HG03097 (cell line): Measurements from ENCODE around the gene ITK.
"Not testable (repeated sequence)": the region's sequence is repeated elsewhere in the genome, so short reads cannot be mapped to it uniquely, and the experiment has no call there.

Source experiments
- ATAC-seq: cut with Tn5 transposase; IDR thresholded peaks from one replicate; pipeline ENCODE4 v1.9.1; 2021; ENCODE audit not compliant: unreplicated experiment, low FRiP score

Gene ITK

GRCh38 chr5:157244704-157245103, 64.1 kb downstream of the ITK start:
- ATAC-seq = not testable (repeated sequence)

GRCh38 chr5:157245476-157245875, 64.8 kb downstream of the ITK start:
- no peak for ATAC-seq

GRCh38 chr5:157245886-157246285, 65.2 kb downstream of the ITK start:
- ATAC-seq = no peak

- no peak for ATAC-seq
These were observed 66.6 kb downstream of the ITK start for GRCh38 chr5:157247267-157247666.

- no peak for ATAC-seq
These were observed 68.3 kb downstream of the ITK start for GRCh38 chr5:157248821-157249470.

GRCh38 chr5:157252711-157253465, 72.2 kb downstream of the ITK start:
- ATAC-seq = peak; percentile 90

GRCh38 chr5:157253547-157253946, 72.9 kb downstream of the ITK start:
- ATAC-seq = peak; percentile 44

GRCh38 chr5:157258450-157258849, 77.8 kb downstream of the ITK start:
- ATAC-seq = no peak

GRCh38 chr5:157259699-157260098, 79.1 kb downstream of the ITK start:
- no peak for ATAC-seq

- no peak for ATAC-seq
These were observed 83.0 kb downstream of the ITK start for GRCh38 chr5:157263496-157264090.

GRCh38 chr5:157265714-157266285, 85.2 kb downstream of the ITK start, which contains the start of gene CYFIP2:
CYFIP2 (plus strand) TSS chr5:157266123; CDS start chr5:157285362, 19,239 bp downstream.
- peak; percentile 82 for ATAC-seq

GRCh38 chr5:157266286-157267007, 85.8 kb downstream of the ITK start:
- peak; percentile 37 for ATAC-seq

- ATAC-seq = no peak
These were observed 86.4 kb downstream of the ITK start for GRCh38 chr5:157267025-157267424.

- ATAC-seq = no peak
These were observed 87.3 kb downstream of the ITK start for GRCh38 chr5:157267761-157268480.

GRCh38 chr5:157269165-157269671, 88.6 kb downstream of the ITK start:
- no peak for ATAC-seq

GRCh38 chr5:157269761-157270272, 89.2 kb downstream of the ITK start:
- no peak for ATAC-seq

GRCh38 chr5:157270771-157271170, 90.1 kb downstream of the ITK start:
- no peak for ATAC-seq

GRCh38 chr5:157271740-157272271, 91.2 kb downstream of the ITK start:
- peak; percentile 87 for ATAC-seq

- ATAC-seq = peak; percentile 51
These were observed 92.5 kb downstream of the ITK start for GRCh38 chr5:157273131-157273556.
